GM12872 (cell line): Measurements from ENCODE around the gene LAMB1.

Source experiments
- CTCF ChIP-seq: IDR thresholded peaks from 3 replicates; pipeline ENCODE4 v1.5.1; 2011; ENCODE audit warnings: low read depth, mild to moderate bottlenecking, low read length, moderate library complexity; ENCODE audit not compliant: insufficient read depth

LAMB1 gene

DNA sequence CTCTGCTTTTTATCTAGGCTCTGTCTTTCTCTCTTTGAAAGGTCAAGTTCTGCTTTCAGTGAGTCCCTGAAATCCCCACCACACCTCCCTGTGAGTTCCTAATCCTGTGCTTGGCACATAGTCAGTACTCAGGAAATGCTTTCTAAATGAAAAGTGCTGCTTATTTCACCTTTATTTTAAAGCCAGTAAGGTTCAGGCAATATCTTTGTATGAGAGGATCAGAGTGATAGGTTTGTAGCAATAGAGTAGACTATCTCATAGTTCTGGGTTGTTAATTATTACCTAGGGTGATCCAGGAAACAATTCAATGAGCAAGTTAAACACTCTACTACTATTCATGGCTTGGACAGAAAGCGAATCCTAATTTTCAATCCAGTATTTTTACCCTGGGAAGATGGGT is 7.4 kb upstream of the LAMB1 start:
- TF ChIP-seq CTCF: no peak

DNA sequence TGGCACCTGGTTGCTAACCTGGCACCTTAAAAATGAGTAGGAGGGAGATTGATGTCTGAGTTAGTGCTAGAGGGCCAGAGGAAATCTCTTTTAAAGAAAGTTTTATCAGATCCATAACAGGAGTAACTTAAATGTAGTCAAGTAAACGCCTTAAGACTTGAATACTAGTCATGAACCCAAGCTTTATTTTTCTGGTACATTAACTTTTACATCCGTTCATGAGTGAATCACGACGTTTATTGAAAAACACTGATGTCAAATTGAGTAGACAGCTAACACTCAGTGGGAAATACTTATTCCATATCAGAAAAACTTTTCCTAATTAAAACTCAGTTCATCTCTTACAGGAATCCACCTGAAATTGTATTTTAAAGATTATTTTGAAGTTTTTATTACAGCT is 6.9 kb upstream of the LAMB1 start:
- TF ChIP-seq CTCF: no peak

- no peak for TF ChIP-seq CTCF
Observed at GRCh38 chr7:108008827-108009226, 5.9 kb upstream of the LAMB1 start.

GRCh38 chr7:108008240-108008639 is 5.3 kb upstream of the LAMB1 start:
- no peak for TF ChIP-seq CTCF

DNA sequence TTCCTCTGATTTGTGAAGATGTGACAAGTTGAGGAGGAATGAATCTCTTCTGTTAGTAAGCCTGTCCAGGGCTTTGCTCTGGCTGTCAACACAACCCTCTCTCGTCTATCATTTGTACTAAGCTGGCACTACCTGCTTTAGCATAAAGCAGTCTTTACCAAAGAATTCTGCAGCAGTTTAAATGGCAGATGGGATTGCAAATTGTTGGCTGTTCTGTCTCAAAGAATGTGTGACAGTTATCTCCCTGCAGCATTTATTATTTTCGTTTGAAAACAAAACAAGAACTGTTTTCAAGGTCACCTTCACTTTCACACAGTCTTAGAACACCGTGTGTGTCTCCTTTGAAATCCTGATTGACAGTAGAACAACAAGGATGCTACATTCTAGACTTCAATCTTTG is 4.8 kb upstream of the LAMB1 start:
- TF ChIP-seq CTCF: no peak

DNA sequence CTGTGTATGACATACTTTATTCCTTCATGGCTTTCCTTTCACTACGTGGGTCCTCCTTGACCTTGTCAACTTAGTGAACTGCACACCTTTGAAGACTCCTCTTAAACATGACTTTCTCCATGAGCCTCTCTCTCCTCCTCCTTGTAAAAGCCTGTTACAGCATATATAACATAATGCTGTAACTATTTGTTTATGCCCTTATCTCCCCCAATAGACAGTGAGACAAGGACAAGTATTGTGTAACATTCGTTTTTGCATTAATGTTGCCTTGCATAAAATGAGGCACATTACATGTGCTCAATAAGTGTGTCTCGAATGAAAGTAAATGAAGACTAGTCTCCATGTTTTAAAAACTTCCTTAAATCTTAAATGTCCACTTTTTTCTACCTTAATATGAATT is 4.3 kb upstream of the LAMB1 start:
- TF ChIP-seq CTCF: no peak

- TF ChIP-seq CTCF: no peak
Observed at GRCh38 chr7:108004220-108005142, 1.5 kb upstream of the LAMB1 start.
